ENCODE results near the gene H6PD. TPM values are rescaled to one million over a fixed set of nuclear protein-coding genes. Genes with fewer than 3 reads are reported as not detected.

Gene H6PD
- polyA plus RNA-seq, 4 donors, result 35.6 to 57.0 (median 39.9) TPM

GRCh38 chr1:9271861-9272595, 37.5 kb downstream of the H6PD start:
- no peak for DNase-seq (ENCODE audit: low read depth in 4 of 4, low spot score in 3 of 4)

DNA sequence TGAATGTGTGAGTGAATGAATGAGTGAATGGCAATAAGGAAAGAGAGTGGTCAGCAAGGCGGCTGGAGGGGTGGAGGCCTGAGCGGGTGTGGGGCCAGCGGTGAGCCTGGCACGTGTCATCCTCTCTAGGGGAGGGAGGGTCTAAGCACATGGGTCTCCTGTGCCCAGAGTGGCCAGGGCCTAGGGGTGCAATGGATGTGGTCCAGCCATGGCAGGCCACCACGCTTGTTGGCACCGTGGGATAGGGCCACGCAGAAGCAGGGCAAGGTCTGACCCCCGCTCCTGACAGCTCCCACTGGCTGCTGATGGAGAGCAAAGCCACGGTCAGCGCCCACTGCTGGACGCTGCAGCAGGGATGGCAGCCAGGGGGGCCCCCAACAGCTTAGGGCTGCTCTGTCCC, 38.6 kb downstream of the H6PD start:
- DNase-seq (ENCODE audit: low read depth in 4 of 4, low spot score in 3 of 4), result no peak

- DNase-seq (ENCODE audit: low read depth in 4 of 4, low spot score in 3 of 4), result no peak
Measured at GRCh38 chr1:9275161-9275560, 40.6 kb downstream of the H6PD start.

DNA sequence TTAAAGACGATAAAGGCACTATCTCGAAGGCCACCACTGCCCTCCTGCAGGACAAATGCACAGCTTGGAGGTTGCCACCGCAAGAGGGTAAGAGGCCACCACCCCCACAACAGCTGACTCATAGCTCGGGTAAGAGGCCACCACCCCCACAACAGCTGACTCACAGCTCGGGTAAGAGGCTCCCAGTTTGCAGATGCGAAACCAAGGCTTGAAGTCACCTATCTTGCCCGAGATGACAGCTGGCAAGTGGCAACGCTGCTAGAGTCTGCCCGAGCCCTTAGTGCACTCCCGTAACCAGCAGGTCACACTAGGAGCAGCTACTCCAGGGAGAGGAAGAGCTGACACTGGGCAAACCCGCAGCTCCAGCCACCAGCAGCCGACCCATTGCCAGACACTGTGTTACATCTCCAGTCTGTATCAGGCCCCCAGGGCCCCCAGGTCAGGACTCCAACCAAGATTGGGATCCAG, 41.0 kb downstream of the H6PD start:
- DNase-seq (ENCODE audit: low read depth in 4 of 4, low spot score in 3 of 4), result no peak

DNA sequence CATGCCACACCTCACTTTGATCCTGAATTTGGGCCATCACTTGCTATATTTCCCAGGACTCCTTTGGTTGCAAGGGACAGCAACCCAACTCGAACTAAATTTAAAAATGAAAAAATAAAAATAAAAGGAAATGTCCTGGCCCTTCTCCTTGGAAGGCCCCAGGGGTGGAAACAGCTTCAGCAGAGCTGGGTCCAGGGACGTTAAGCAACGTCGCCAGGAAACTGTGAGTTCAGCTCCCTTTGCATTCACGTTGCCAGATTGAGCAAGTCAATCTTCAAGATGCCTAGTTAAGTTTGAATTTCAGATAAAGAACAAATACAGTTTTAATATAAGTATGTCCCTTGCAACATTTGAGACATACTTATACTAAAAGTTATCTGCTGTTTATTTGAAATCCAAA, 43.5 kb downstream of the H6PD start:
- no peak for DNase-seq (ENCODE audit: low read depth in 4 of 4, low spot score in 3 of 4)

- DNase-seq (ENCODE audit: low read depth in 4 of 4, low spot score in 3 of 4), result no peak
Measured at GRCh38 chr1:9278585-9279153, 44.1 kb downstream of the H6PD start.

GRCh38 chr1:9279172-9279840, 44.7 kb downstream of the H6PD start:
- no peak for DNase-seq (ENCODE audit: low read depth in 4 of 4, low spot score in 3 of 4)

DNA sequence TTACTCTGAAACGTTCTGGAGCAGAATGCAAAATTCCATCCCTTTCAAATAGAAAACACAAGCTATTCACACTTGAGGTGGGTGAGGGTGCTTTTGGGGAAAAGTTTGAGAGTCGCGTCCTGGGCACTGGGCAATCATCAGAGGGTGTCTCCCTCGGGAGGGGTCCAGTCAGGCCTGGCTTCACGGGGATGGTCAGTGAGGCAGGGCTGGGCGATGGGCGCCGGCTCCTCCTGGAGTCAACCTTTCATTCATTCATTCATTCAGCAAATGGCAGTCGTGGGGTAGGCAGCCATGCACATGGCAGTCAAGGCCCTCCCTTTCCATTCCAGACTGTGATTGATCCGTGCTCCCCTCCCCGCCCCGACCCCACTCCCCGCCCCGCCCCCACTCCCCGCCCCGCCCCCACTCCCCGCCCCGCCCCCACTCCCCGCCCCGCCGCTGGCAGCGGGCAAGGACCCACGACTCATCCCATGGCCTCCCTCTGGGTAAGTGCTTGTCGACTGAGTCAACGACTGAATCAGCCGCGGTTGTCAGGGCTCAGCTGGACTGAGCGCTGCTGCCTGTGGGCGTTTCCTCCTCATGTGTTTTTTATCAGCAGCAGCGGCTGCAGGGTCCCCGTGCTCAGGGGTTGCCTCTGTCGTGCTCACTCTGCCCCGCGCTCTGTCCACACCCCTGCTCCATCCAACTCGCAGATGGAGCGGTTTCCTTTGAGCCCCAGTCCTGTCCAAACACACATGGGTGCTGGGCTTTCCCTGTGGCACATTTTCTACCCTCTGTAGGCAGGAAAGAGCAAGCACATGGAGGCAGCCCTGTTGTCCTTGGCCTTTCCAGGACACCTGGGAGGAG, 45.7 kb downstream of the H6PD start:
- no peak for DNase-seq (ENCODE audit: low read depth in 4 of 4, low spot score in 3 of 4)

DNA sequence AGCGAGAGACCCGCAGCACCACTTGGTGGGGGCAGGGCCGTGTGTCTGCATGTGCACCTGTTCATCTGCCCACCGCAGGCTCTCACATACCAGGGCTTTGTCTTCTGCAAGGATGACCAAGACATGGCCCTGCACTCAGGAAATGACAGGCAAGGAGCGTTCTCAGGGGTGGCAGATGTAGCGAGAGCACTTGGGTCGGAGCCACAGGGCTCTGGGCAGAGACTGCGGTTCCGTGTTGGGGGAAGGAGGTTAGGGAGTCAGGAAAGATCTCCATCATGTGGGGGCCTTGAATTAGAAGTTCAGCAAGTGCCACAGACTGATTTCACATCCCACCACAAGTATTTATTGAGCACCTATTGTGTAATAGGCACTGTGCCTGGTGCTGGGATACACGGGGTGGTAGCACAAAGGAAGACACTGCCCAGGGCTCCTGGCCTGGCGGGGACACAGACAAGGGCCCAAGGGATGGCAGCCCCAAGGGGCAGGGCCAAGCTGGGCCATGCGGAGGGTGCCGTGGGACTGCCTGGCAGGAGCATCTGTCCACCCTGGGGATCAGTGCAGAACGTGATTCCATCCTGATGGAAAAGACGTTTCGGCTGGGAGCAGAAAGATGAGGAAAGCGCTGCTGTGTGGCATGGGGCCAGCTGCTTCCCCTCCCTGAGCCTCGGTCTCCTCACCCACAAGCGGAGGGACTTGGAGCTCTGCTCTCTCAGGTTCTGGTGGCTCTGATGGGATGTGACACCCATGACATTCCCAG, 46.7 kb downstream of the H6PD start:
- no peak for DNase-seq (ENCODE audit: low read depth in 4 of 4, low spot score in 3 of 4)

DNA sequence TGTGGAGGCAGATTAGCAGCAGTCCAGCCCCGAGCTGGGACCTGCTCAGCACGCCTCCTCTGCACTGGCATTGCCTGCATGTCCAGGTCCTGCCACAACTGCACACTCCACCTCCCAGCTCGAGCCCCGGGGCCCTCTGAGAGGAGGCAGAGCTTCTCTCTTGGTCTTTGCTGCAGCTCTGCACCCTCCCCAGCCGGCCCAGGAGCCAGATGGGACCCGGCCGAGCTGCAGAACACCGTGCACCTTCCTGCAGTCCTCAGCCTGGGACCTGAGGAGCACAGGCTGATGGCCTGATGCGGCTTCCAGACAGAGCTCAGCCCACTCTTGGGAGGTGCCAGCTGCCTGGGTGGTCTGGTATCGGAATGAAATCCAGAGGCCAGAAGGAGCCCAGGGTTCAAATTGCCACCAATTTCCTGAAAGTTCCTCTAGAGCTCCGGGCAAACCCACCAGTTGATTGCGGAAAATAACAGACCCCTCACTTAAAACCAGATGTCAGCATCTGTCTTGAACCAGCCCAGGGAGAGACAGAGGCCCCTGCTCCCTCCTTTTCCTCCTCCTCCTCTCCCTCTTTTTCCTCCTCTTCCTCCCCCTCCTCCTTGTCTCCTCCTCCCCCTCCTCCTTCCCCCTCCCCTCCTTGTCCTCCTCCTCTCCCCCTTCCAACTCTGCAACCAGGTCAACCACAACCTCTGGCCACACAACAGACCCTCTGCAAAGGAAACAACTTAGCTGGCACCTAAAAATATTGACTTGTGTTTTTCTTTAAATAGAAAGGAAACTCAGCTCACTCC, 47.5 kb downstream of the H6PD start:
- no peak for DNase-seq (ENCODE audit: low read depth in 4 of 4, low spot score in 3 of 4)

DNA sequence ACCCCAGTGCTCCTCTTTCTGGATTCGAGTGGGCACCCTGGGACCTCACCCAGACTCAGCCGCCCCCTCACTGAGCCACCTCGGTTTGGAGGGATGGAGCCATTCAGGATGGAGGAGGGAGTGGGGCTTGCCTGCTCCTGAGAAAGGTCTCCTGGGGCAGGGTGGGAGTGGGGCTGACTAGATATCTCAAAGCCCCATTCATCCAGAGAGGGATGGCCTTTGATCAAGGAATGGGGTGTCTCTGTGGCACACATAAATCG, 48.1 kb downstream of the H6PD start:
- no peak for DNase-seq (ENCODE audit: low read depth in 4 of 4, low spot score in 3 of 4)

GRCh38 chr1:9284061-9284460, 49.5 kb downstream of the H6PD start:
- DNase-seq (ENCODE audit: low read depth in 4 of 4, low spot score in 3 of 4), result no peak

GRCh38 chr1:9286556-9286955, 52.0 kb downstream of the H6PD start:
- DNase-seq (ENCODE audit: low read depth in 4 of 4, low spot score in 3 of 4), result no peak

GRCh38 chr1:9289090-9289534, 54.5 kb downstream of the H6PD start:
- DNase-seq (ENCODE audit: low read depth in 4 of 4, low spot score in 3 of 4), result no peak

DNA sequence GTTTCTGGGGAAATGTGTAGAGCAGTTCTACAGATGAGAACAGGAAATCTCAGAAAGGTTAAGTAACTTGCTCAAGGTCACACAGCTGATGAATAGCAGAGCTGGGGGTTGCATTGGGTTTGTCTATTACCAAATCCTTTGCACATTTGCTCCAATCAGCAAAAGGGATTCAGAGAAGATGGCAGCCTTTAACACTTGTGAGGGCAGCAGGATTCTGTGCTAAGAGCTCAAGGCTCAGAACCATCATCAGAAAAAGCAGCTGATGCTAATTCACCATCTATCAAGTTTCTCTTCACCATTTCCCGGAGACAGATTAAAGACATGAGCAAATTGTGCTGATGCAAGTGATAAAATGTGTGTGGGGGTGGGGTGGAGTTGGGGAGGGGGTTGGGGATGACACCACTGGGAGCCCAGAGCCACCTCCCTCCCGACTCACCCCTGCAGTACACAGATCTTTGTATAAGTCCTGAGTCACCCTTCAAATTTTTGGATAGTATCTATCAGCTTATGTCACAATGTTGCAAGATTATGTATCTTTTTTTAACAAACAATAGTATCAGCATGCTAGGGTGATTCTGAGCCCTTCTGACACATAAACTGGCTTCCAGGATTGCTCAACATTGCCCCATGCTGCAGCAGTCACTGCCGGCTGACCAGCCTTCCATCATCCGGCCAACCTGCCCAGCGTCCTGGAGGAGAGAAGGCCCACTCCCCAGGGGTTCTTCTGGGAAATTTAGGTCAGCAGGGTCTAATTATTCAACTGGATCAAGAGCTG, 55.3 kb downstream of the H6PD start:
- DNase-seq (ENCODE audit: low read depth in 4 of 4, low spot score in 3 of 4), result no peak

DNA sequence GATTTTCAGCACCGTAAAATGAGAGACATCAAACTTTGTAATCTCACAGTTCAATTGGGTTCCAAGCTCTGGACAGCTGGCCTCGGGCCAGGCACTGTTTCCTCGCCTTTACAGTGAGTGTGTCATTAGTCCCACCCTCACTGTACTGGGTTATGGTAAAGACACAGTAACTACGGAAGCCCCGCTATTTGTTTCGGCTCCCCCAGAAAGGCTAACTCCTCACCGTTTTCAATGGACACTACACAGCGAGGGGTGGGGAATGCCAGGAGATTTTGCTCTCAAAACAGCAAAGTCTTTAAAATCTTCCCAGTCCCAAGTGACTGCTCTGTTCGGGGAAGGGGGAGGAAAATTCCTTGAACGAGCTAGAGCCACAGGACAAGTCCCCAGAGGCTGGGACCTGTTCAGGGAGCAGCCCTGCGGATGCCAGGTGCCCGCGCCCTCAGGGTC, 57.4 kb downstream of the H6PD start:
- no peak for DNase-seq (ENCODE audit: low read depth in 4 of 4, low spot score in 3 of 4)

DNA sequence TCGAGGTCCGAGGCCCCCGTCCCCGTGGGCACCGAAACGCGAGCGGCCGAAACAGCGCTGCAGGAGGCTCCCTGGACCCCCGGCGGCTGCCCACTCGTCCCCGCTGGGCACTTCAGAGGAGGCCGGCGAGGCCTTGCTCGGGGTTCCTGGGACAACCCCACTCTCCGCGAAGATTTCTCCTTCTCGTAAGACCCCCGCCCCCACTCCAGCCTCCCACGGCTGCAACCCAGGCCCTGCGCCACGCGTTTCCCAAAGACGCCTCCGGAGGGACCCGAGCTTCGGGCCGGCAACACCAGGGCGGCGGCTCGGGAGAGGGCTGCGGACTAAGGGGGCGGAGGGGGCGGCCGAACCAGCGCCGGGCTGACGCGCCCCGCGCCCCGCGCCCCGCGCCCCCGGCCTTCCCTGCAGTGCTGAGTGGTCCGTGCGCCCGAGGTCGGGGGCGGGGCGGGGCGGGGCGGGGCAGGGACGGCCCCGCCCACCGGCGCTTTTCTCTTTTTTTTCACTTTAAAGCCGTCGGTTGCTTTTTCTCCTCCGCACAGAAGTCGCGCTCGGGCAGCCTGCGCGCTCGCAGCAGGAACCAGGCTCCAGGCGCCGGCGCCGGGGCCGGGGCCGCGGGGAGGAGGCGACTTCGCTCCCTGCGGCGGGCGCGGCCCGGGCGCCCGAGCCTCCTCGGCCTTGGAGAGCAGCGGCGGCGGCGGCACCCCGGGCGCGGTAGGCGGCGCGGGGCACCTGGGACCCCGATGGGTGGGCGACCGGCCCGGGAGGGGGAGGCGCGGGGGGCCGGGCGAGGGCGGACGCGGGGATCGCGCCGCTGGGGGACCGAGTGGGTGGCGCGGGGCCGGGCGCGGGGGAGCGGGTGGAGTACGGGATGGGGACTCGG, 58.0 kb downstream of the H6PD start, which contains the start of gene SPSB1:
Gene SPSB1 (plus strand): TSS at position 534 of the 880 bp plus-strand sequence. CDS start 62,998 bp downstream, outside the sequence.
- DNase-seq (ENCODE audit: low read depth in 4 of 4, low spot score in 3 of 4), result peak in 1 of 4 donors; percentile 74

- no peak for DNase-seq (ENCODE audit: low read depth in 4 of 4, low spot score in 3 of 4)
Measured at GRCh38 chr1:9293241-9293532, 58.6 kb downstream of the H6PD start.

Data from left renal pelvis (tissue), 4 donors.